Trophoblast cell (in vitro differentiated cells and primary cell): ENCODE data around the gene IFT52.
A peak's percentile ranks its signal among the peaks of the same experiment; 100 is the strongest.

Experiments used
- DNase-seq, 2 donors: peaks; one replicate each; pipeline ENCODE4 v3.0.0-alpha.2; 2016
- H2AFZ ChIP-seq: 2 replicates; pipeline ENCODE4 v1.6.1; 2013; ENCODE audit warnings: low read length, moderate library complexity, mild to moderate bottlenecking; ENCODE audit not compliant: insufficient read depth, poor library complexity
- H2AK5ac ChIP-seq: 2 replicates; pipeline ENCODE4 v1.6.1; 2013; ENCODE audit warnings: mild to moderate bottlenecking, low read length
- H2BK120ac ChIP-seq: 2 replicates; pipeline ENCODE4 v1.6.1; 2013; ENCODE audit warnings: low read length, mild to moderate bottlenecking, moderate library complexity; ENCODE audit not compliant: insufficient read depth, poor library complexity
- H2BK12ac ChIP-seq: 2 replicates; pipeline ENCODE4 v1.6.1; 2013; ENCODE audit warnings: mild to moderate bottlenecking, low read length, moderate library complexity
- H2BK5ac ChIP-seq: 2 replicates; pipeline ENCODE4 v1.6.1; 2013; ENCODE audit warnings: low read length, low read depth, moderate library complexity, mild to moderate bottlenecking; ENCODE audit not compliant: poor library complexity
- H3K14ac ChIP-seq: 2 replicates; pipeline ENCODE4 v1.6.1; 2013; ENCODE audit warnings: mild to moderate bottlenecking, low read length
- H3K18ac ChIP-seq: 2 replicates; pipeline ENCODE4 v1.6.1; 2013; ENCODE audit warnings: mild to moderate bottlenecking, low read length
- H3K23ac ChIP-seq: 2 replicates; pipeline ENCODE4 v1.6.1; 2013; ENCODE audit warnings: low read length
- H3K27ac ChIP-seq: 2 replicates; pipeline ENCODE4 v1.5.1; 2013; ENCODE audit warnings: low read depth, mild to moderate bottlenecking, inconsistent platforms, low read length, moderate library complexity
- H3K27me3 ChIP-seq: 2 replicates; pipeline ENCODE4 v1.6.1; 2013; ENCODE audit warnings: inconsistent platforms, mild to moderate bottlenecking, low read length, moderate library complexity; ENCODE audit not compliant: insufficient read depth
- H3K36me3 ChIP-seq, 2 experiments: 1 replicate in 1 of 2; 2 replicates in 1 of 2; pipeline ENCODE4 v1.6.1; 2013; ENCODE audit warnings: low read length in 2 of 2, mild to moderate bottlenecking in 2 of 2, moderate library complexity in 1 of 2; ENCODE audit not compliant: insufficient read depth in 2 of 2, control insufficient read depth in 1 of 2
- H3K4ac ChIP-seq: 2 replicates; pipeline ENCODE4 v1.6.1; 2013; ENCODE audit warnings: low read depth, mild to moderate bottlenecking, low read length, moderate library complexity
- H3K4me1 ChIP-seq, 2 experiments: 1 replicate in 1 of 2; 2 replicates in 1 of 2; pipeline ENCODE4 v1.6.1; 2013; ENCODE audit warnings: low read length in 2 of 2, mild to moderate bottlenecking in 2 of 2, moderate library complexity in 1 of 2; ENCODE audit not compliant: insufficient read depth in 2 of 2, control insufficient read depth in 1 of 2
- H3K4me2 ChIP-seq: 2 replicates; pipeline ENCODE4 v1.6.1; 2013; ENCODE audit warnings: inconsistent platforms, mild to moderate bottlenecking, low read length, moderate library complexity
- H3K4me3 ChIP-seq: 2 replicates; pipeline ENCODE4 v1.5.1; 2013; ENCODE audit warnings: mild to moderate bottlenecking, low read depth, low read length, inconsistent platforms
- H3K79me1 ChIP-seq: one replicate; pipeline ENCODE4 v1.6.1; 2013; ENCODE audit warnings: low read length
- H3K79me2 ChIP-seq: 2 replicates; pipeline ENCODE4 v1.6.1; 2013; ENCODE audit warnings: low read length, mild to moderate bottlenecking; ENCODE audit not compliant: control insufficient read depth, insufficient read depth, poor library complexity
- H3K9ac ChIP-seq: 2 replicates; pipeline ENCODE4 v1.6.1; 2013; ENCODE audit warnings: mild to moderate bottlenecking, low read length
- H3K9me3 ChIP-seq: 2 replicates; pipeline ENCODE4 v1.6.1; 2013; ENCODE audit warnings: low read depth, mild to moderate bottlenecking, control low read depth, inconsistent platforms, low read length; ENCODE audit not compliant: insufficient read depth
- H4K12ac ChIP-seq: 2 replicates; pipeline ENCODE4 v1.6.1; 2013; ENCODE audit warnings: low read depth, mild to moderate bottlenecking, low read length, moderate library complexity
- H4K8ac ChIP-seq: 2 replicates; pipeline ENCODE4 v1.6.1; 2013; ENCODE audit warnings: low read depth, mild to moderate bottlenecking, low read length, moderate library complexity
- H4K91ac ChIP-seq: one replicate; pipeline ENCODE4 v1.6.1; 2013; ENCODE audit warnings: low read depth, mild to moderate bottlenecking, low read length, moderate library complexity
- WGBS: extraction: QIAGEN DNeasy Blood & Tissue Kit; methylation state at CpG from one replicate; pipeline ENCODE4 v1.1.7; 2013; ENCODE audit warnings: missing lambda C conversion rate; ENCODE audit not compliant: insufficient read length, insufficient coverage; ENCODE audit errors: extremely low coverage; 5-methylcytosine and 5-hydroxymethylcytosine counted together

The IFT52 gene

DNA sequence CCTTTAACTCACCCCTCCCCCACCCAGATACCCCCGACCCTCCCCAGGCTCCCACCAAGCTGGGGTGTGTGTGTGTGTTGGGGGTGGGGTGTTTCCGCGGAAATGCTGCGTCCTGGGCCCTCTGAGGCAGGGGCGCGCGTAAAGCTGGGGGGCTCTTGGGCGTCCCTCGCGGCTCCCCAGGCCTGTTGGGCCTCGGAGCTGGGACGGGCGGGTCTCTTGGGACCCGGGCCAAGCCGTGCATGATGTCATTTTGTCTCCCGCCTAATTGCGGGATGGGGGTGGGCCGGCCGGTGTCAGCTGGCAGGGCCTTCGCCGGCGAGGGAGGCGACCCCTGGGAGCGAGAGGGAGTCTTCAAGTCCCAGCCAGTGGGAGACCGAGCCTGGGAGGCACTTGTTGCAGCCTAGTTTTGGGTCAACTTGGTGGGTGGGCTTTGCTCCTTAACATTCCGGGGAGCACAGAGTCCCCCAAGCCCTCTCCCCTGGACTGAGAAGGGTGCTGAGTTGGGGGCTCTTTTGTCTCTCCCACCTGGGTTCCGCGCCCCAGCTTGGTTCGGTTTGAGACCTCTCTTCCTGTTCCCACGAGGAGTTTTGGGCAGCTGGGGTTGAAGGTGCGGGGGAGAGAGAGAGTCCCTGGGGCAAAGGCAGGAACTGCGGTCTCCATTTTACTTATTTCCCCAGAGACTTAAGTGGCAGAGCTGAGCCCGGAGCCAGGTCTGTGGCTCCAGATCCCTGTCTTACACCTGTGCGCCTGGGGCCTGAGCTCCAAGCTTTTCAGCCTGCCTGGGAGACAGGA is 76.8 kb downstream of the IFT52 start:
- H3K4me1 ChIP-seq, result peaks cover 16 to 20% of the 10 kb centered on the region in 2 experiments
- no peaks in the 10 kb centered on the region for H3K27me3 ChIP-seq
- H4K91ac ChIP-seq, result no peak overlapping the region
- peak overlapping the region; percentile 84 for H3K9ac ChIP-seq
- peak overlapping the region; percentile 73 for H3K4me3 ChIP-seq
- no peak overlapping the region for H4K8ac ChIP-seq
- no CpG with 5 or more reads among the region's 34 CpGs for WGBS
- peaks cover 0 to 2% of the 10 kb centered on the region in 2 experiments for H3K36me3 ChIP-seq
- H2BK120ac ChIP-seq, result no peak overlapping the region
- no peak overlapping the region for H2BK12ac ChIP-seq
- H3K9me3 ChIP-seq, result no peaks in the 10 kb centered on the region
- peak overlapping the region; percentile 97 for H3K4me2 ChIP-seq
- H3K79me2 ChIP-seq, result peaks cover 7% of the 10 kb centered on the region
- H2AFZ ChIP-seq, result peak overlapping the region; percentile 14
- H3K79me1 ChIP-seq, result peaks cover 11% of the 10 kb centered on the region
- H2AK5ac ChIP-seq, result no peak overlapping the region
- no peak for DNase-seq
- H4K12ac ChIP-seq, result no peak overlapping the region
- peak overlapping the region; percentile 5 for H3K4ac ChIP-seq
- H3K23ac ChIP-seq, result no peak overlapping the region
- no peak overlapping the region for H3K27ac ChIP-seq
- H3K18ac ChIP-seq, result peak overlapping the region; percentile 62
- peak overlapping the region; percentile 2 for H2BK5ac ChIP-seq
- peak overlapping the region; percentile 16 for H3K14ac ChIP-seq

DNA sequence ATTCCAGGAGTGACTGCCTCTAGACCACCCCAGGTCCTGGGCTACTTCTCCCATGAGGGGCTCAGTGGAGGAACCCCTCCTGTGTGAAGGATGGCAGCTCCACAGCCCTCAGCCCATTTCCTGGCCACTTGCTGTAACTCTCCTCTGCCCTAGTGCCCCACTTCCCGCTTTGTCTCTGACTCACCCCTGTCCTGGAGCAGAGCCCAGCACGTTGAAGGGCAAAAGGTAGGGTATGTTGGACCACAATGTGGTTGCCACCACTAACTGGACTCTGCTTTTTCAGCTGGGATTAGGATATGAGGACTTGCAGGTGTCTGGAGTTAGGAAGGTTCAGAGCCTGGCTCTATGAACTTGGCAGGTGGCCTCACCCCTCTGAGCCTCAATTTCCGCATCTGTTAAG is 78.6 kb downstream of the IFT52 start:
- Histone ChIP-seq H2AFZ (no peak overlapping the region), H2AK5ac (no peak overlapping the region), H3K4ac (no peak overlapping the region), H3K18ac (no peak overlapping the region), H3K27me3 (no peaks in the 10 kb centered on the region), H2BK5ac (no peak overlapping the region), H2BK12ac (no peak overlapping the region), H3K4me3 (no peak overlapping the region), H3K36me3 (peaks cover 5 to 6% of the 10 kb centered on the region in 2 experiments), H4K91ac (no peak overlapping the region), H3K14ac (no peak overlapping the region), H3K79me1 (peaks cover 11% of the 10 kb centered on the region), H3K79me2 (peaks cover 7% of the 10 kb centered on the region), H3K9ac (no peak overlapping the region), H2BK120ac (no peak overlapping the region), H4K8ac (no peak overlapping the region), H4K12ac (no peak overlapping the region), H3K23ac (no peak overlapping the region), H3K9me3 (no peaks in the 10 kb centered on the region), H3K4me1 (peaks cover 16 to 20% of the 10 kb centered on the region in 2 experiments), H3K27ac (no peak overlapping the region), H3K4me2 (no peak overlapping the region)
- no peak for DNase-seq
- WGBS, result no CpG with 5 or more reads among the region's 3 CpGs

DNA sequence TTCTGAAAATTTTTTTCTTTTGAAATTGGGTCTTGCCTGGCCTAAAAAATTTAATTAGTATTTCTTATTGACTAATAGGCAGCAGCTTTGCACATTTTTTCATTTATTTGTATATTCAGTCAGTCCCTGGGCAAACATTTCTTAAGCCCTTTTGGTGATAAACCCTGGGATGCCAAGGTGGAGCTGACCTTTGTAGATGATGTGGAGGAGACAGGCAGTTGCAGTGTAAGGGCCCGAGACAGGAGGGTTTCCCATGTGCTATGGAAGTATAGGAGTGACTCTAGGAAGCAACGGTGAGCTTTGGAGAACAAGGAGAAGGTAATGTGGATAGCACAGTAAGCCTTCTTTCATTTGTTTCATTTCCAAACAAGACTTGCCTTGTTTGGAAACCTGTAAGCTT is 79.7 kb downstream of the IFT52 start:
- H3K18ac ChIP-seq, result no peak overlapping the region
- WGBS, result no CpG with 5 or more reads among the region's 2 CpGs
- no peak overlapping the region for H3K23ac ChIP-seq
- H3K79me2 ChIP-seq, result peaks cover 7% of the 10 kb centered on the region
- H2BK12ac ChIP-seq, result no peak overlapping the region
- H4K12ac ChIP-seq, result no peak overlapping the region
- H3K4me1 ChIP-seq, result peaks cover 14 to 15% of the 10 kb centered on the region in 2 experiments
- no peak overlapping the region for H3K4ac ChIP-seq
- no peak overlapping the region for H2BK120ac ChIP-seq
- H3K27ac ChIP-seq, result no peak overlapping the region
- no peak overlapping the region for H2AK5ac ChIP-seq
- no peaks in the 10 kb centered on the region for H3K27me3 ChIP-seq
- no peak overlapping the region for H4K91ac ChIP-seq
- no peak overlapping the region for H4K8ac ChIP-seq
- no peak overlapping the region for H2AFZ ChIP-seq
- H3K9ac ChIP-seq, result no peak overlapping the region
- H3K36me3 ChIP-seq, result peaks cover 5 to 6% of the 10 kb centered on the region in 2 experiments
- no peak for DNase-seq
- no peak overlapping the region for H2BK5ac ChIP-seq
- H3K9me3 ChIP-seq, result no peaks in the 10 kb centered on the region
- H3K4me2 ChIP-seq, result no peak overlapping the region
- H3K4me3 ChIP-seq, result no peak overlapping the region
- H3K79me1 ChIP-seq, result peaks cover 8% of the 10 kb centered on the region
- no peak overlapping the region for H3K14ac ChIP-seq

DNA sequence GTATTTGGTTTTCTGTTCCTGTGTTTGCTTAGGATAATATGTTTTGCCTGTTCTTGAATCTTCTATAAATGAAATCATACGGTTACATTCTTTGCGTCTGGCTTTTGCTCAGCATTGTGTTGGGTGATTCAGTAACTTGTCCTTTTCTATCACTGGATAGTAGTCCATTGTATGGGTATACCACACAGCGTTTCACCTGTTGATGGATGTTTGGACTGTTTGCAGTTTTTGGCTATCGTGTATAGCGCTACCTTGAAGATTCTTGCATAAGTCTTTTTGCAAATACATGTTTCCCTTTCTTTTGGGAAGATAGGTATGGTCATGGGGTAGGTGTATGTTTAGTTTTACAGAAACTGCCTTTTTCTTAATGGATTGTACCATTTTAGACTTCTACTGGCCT is 85.6 kb downstream of the IFT52 start:
- Histone ChIP-seq H2BK5ac (no peak overlapping the region), H2BK120ac (no peak overlapping the region), H4K12ac (no peak overlapping the region), H2AK5ac (no peak overlapping the region), H3K23ac (no peak overlapping the region), H3K18ac (no peak overlapping the region), H3K4me3 (no peak overlapping the region), H3K27ac (no peak overlapping the region), H3K36me3 (peaks cover 4 to 8% of the 10 kb centered on the region in 2 experiments), H3K79me1 (no peaks in the 10 kb centered on the region), H3K4me1 (no peaks in the 10 kb centered on the region), H3K79me2 (no peaks in the 10 kb centered on the region), H4K8ac (no peak overlapping the region), H2BK12ac (no peak overlapping the region), H3K9me3 (no peaks in the 10 kb centered on the region), H3K27me3 (no peaks in the 10 kb centered on the region), H3K14ac (no peak overlapping the region), H3K9ac (no peak overlapping the region), H3K4ac (no peak overlapping the region), H2AFZ (no peak overlapping the region), H3K4me2 (no peak overlapping the region), H4K91ac (no peak overlapping the region)
- DNase-seq, result no peak
- WGBS, result no CpG with 5 or more reads among the region's 5 CpGs
